Transverse colon (tissue), 4 donors: ENCODE measurements around the gene SUGCT. TPM values are rescaled to one million over a fixed set of nuclear protein-coding genes. Genes with fewer than 3 reads are reported as not detected.

Source experiments
- DNase-seq: peaks from one replicate; pipeline ENCODE4 v3.0.0-alpha.2; 2019
- H3K27ac ChIP-seq, 4 donors: fragments of 200-600 bp; sonication (generic); 2 replicates each; pipeline ENCODE4 v1.5.1; 2016 to 2018; ENCODE audit warnings: inconsistent platforms in 4 of 4
- H3K27me3 ChIP-seq: fragments of 200-600 bp; sonication (generic); 2 replicates; pipeline ENCODE4 v1.5.1; 2017; ENCODE audit warnings: inconsistent platforms
- H3K36me3 ChIP-seq, 4 donors: fragments of 200-600 bp; sonication (generic); 2 replicates each; pipeline ENCODE4 v1.5.1; 2017 to 2019; ENCODE audit warnings: inconsistent platforms in 4 of 4
- H3K4me1 ChIP-seq, 4 donors: fragments of 200-600 bp; sonication (generic); 2 replicates each; pipeline ENCODE4 v1.5.1; 2017 to 2020; ENCODE audit warnings: inconsistent platforms in 4 of 4
- H3K4me3 ChIP-seq, 4 donors: fragments of 200-600 bp; sonication (generic); 1 replicate in 1 of 4; 2 replicates in 3 of 4; pipeline versions ENCODE4 v1.5.1 to v1.6.1; 2017 to 2019; ENCODE audit warnings: inconsistent platforms in 4 of 4
- H3K9me3 ChIP-seq, 2 donors: fragments of 200-600 bp; sonication (generic); 2 replicates each; pipeline ENCODE4 v1.5.1; 2017 to 2019; ENCODE audit warnings: inconsistent platforms in 2 of 2
- EP300 ChIP-seq: sonication (generic); formaldehyde crosslinking; IDR thresholded peaks from one replicate; pipeline ENCODE4 v1.6.1; 2017; ENCODE audit warnings: antibody characterized with exemption, low read depth
- POLR2A ChIP-seq: fragments of 450-650 bp; IDR thresholded peaks from one replicate; pipeline ENCODE4 v1.6.1; 2016; ENCODE audit warnings: antibody characterized with exemption, mild to moderate bottlenecking, moderate library complexity
- POLR2AphosphoS5 ChIP-seq, 3 donors: sonication (generic); formaldehyde crosslinking; IDR thresholded peaks; one replicate each; pipeline ENCODE4 v1.6.1; 2016; ENCODE audit warnings: antibody characterized with exemption in 3 of 3
- WGBS, 2 donors: methylation state at CpG; one replicate each; pipeline ENCODE4 v1.1.5; 2018; ENCODE audit warnings: low coverage in 1 of 2; 5-methylcytosine and 5-hydroxymethylcytosine counted together
- in situ Hi-C, 4 donors: fragments of 200-750 bp; cut with MboI; loops; one replicate each; pipeline versions ENCODE4 v1.15.0 to v1.15.1; 2017; ENCODE audit warnings: low sequenced_read_pairs in 3 of 4, low pct_ligation_motif_present in 1 of 4, low pct_unique_long_range_greater_than_20kb in 1 of 4
- intact Hi-C: fragments of 100-400 bp; cut with DNase I; formaldehyde crosslinking; loops from one replicate; pipeline ENCODE4 v1.15.1; 2023; ENCODE audit warnings: low total_unique reads
- total RNA-seq, 4 donors: library from RNA; depleted of rRNA; stranded (reverse); fragments of >200 nt; gene quantifications; one replicate each; pipeline ENCODE4 v1.1.0, GENCODE V29; 2016
- TF ChIP-seq, protein P1 (sequence below), 5 experiments: fragments of 200-600 bp in 3 of 5; fragments of 450-650 bp in 2 of 5; sonication (generic) in 3 of 5; IDR thresholded peaks; 1 replicate in 2 of 5; 2 replicates in 3 of 5; pipeline ENCODE4 v1.5.1; 2016 to 2017; ENCODE audit warnings: antibody characterized with exemption in 5 of 5, inconsistent platforms in 3 of 5, mild to moderate bottlenecking in 2 of 5, moderate library complexity in 1 of 5

SUGCT gene
- total RNA-seq, 4 donors from 2014 or later, result 2.6 to 44.5 (median 15.9) TPM

DNA sequence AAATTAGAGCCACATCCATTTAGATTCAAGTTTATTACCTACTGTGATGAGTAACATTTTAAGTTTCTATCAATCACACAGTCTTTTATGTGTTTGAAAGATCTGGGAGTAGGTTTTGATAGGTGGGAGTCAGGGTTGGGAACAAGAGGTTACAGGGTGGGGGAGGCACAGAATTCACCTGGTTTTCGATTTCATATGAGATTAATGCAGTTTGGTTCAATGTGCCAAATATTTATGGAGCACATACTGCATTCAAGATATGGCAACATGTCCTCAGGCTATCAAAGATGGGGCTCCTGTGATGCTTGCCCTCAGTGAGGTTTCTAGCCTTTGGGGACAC, 564.1 kb downstream of the SUGCT start:
- H3K4me3 ChIP-seq, result no peak overlapping the region
- WGBS, 2 donors, result 80 to 91% methylated on average over 1 of the region's 1 CpG
- no peaks in the 10 kb centered on the region for H3K9me3 ChIP-seq
- H3K27me3 ChIP-seq, result no peaks in the 10 kb centered on the region
- TF ChIP-seq POLR2AphosphoS5 (IDR thresholded peaks at IDR 0.05) (no peak), EP300 (no peak), POLR2A (no peak)
- TF ChIP-seq, protein P1, sequence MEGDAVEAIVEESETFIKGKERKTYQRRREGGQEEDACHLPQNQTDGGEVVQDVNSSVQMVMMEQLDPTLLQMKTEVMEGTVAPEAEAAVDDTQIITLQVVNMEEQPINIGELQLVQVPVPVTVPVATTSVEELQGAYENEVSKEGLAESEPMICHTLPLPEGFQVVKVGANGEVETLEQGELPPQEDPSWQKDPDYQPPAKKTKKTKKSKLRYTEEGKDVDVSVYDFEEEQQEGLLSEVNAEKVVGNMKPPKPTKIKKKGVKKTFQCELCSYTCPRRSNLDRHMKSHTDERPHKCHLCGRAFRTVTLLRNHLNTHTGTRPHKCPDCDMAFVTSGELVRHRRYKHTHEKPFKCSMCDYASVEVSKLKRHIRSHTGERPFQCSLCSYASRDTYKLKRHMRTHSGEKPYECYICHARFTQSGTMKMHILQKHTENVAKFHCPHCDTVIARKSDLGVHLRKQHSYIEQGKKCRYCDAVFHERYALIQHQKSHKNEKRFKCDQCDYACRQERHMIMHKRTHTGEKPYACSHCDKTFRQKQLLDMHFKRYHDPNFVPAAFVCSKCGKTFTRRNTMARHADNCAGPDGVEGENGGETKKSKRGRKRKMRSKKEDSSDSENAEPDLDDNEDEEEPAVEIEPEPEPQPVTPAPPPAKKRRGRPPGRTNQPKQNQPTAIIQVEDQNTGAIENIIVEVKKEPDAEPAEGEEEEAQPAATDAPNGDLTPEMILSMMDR (IDR thresholded peaks at IDR 0.05), result no peak
- no peak overlapping the region for H3K27ac ChIP-seq
- no peaks in the 10 kb centered on the region for H3K4me1 ChIP-seq
- in situ Hi-C loops (no loop called here), intact Hi-C loops (no loop called here)
- no peak for DNase-seq
- no peaks in the 10 kb centered on the region for H3K36me3 ChIP-seq

DNA sequence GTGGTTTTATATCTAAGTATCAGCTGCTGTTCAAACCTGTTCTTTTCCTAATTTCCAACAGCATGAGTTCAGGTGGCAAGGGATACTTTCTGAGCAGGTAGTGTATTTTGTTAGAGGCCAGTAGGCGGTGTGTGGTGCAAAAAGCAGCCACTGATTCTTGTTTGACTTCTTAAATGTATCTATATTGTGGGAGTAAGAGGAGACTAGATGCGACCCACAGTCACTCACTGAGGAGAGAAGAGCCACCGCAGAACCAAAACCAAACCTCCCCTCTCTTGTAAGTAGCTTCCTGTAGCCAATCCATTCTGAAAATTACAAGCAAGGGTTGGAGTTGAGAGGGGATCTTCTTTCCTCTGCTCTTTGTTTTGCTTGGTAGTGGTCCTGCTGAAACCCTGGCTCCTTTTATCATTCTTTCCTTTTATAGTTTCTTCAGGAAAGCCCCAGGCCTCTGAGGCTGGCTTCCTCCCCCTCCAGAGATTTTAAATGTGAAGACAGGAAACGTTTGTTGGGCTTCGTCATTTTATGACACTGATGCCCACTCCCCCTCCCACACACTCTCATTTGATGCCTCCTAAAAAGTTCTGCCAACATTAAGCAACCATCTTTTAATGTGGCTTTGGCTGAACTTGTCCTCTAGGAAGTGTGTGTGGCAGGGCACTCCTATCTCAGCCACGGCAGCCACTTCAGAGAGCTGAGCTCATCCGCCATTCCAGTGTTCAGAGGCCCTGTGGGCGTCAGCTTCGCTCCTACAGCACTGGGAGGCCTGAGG, 566.0 kb downstream of the SUGCT start:
- no peaks in the 10 kb centered on the region for H3K9me3 ChIP-seq
- intact Hi-C loops, result no loop called here
- in situ Hi-C loops, result no loop called here
- TF ChIP-seq EP300 (no peak), POLR2A (no peak), POLR2AphosphoS5 (IDR thresholded peaks at IDR 0.05) (no peak)
- TF ChIP-seq, protein P1 (IDR thresholded peaks at IDR 0.05), result no peak
- no peaks in the 10 kb centered on the region for H3K36me3 ChIP-seq
- H3K27ac ChIP-seq, result no peak overlapping the region
- WGBS, 2 donors, result 50 to 73% methylated on average over 4 to 9 of the region's 9 CpGs
- H3K4me1 ChIP-seq, result no peaks in the 10 kb centered on the region
- DNase-seq, result no peak
- no peaks in the 10 kb centered on the region for H3K27me3 ChIP-seq
- H3K4me3 ChIP-seq, result no peak overlapping the region

DNA sequence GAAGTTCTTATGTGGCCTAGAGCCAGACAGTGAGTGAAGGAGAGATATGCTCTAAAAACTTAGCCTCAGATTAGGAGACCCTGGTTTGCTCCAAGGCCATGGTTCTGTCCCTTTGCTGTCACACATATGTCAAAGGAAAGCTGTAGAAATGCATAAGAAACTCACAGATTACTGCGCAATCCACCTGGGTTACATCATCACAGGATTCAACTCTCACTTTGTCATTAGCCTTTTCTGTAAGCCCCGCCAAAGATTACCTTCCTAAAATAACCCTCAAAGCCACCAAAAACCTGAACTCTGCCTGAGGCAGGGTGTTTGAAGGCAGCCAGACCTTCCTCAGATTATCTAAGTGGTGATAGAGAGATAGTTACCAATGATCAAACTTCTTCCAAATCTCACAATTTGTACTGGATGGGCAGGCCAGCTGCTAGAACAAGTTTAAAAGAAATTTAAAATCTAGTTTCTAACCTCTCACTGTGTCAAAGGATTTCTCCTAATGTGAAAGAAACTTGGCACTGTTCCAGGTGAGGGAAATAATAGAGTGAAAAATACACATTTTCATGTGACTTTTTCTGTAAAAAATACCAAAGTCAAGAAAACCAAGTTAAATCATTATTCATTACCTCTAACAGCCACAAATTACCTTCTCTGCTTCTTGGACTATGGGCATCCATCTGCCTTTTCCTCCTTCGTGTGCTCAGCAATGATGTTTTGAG, 567.2 kb downstream of the SUGCT start:
- H3K36me3 ChIP-seq, result no peaks in the 10 kb centered on the region
- no peaks in the 10 kb centered on the region for H3K4me1 ChIP-seq
- 86 to 98% methylated on average over 3 of the region's 3 CpGs for WGBS, 2 donors
- H3K27ac ChIP-seq, result no peak overlapping the region
- no peaks in the 10 kb centered on the region for H3K27me3 ChIP-seq
- TF ChIP-seq, protein P1 (IDR thresholded peaks at IDR 0.05), result no peak
- TF ChIP-seq EP300 (no peak), POLR2A (no peak), POLR2AphosphoS5 (IDR thresholded peaks at IDR 0.05) (no peak)
- intact Hi-C loops, result no loop called here
- in situ Hi-C loops, result no loop called here
- no peak overlapping the region for H3K4me3 ChIP-seq
- no peak for DNase-seq
- no peaks in the 10 kb centered on the region for H3K9me3 ChIP-seq

DNA sequence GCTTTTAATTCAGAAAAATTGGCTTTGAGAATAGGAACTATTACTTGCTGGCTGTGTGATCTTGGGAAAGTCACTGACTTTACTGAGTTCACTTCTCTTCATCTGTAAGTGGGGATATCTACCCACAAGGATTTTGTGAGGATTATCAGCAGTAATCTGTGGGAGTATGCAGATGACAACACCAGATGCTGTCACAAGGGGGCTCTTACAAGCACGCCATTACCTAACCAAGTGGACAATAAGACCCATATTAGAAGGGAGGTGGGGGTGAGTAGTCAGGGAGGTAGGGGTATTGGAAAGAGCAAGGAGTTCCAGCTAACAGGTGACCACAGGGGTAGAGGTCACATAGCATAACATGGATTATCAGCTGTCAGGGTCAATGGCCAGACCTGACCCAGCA, 569.4 kb downstream of the SUGCT start:
- DNase-seq, result no peak
- in situ Hi-C loops, result no loop called here
- Histone ChIP-seq H3K4me3 (no peak overlapping the region), H3K36me3 (no peaks in the 10 kb centered on the region), H3K27me3 (no peaks in the 10 kb centered on the region), H3K4me1 (no peaks in the 10 kb centered on the region), H3K27ac (no peak overlapping the region), H3K9me3 (no peaks in the 10 kb centered on the region)
- 72 to 100% methylated on average over 1 of the region's 1 CpG for WGBS, 2 donors
- intact Hi-C loops, result no loop called here
- TF ChIP-seq EP300 (no peak), POLR2A (no peak), POLR2AphosphoS5 (IDR thresholded peaks at IDR 0.05) (no peak)
- TF ChIP-seq, protein P1 (IDR thresholded peaks at IDR 0.05), result no peak
